ENCODE measurements around the gene ZNF555.

DNA sequence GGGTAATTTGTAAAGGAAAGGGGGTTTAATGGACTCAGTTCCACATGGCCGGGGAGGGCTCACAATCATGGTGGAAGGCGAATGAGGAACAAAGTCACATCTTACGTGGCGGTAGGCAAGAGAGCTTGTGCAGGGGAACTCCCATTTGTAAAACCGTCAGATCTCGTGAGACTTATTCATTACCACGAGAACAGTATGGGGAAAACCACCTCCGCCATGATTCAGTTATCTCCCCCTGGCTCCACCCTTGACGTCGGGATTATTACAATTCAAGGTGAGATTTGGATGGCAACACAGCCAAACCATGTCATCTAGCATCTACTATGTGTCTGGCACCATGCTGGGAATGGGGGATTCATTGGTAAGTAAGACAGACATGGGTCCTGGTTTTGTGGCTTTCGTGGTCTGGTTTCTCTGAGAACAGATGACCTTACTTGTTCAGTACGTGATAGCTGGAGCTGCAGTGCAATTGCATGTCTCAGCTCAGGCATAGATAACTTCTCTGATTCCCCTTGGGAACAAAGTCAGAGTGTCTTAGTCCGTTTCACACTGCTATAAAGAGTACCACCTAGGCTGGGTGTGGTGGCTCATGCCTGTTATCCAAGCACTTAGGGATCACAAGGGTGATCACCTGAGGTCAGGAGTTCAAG is 13.3 kb upstream of the ZNF555 start:
- TF ChIP-seq EP300 (IDR thresholded peaks at IDR 0.05; ENCODE audit: low read depth) = no peak
- TF ChIP-seq, protein P1, sequence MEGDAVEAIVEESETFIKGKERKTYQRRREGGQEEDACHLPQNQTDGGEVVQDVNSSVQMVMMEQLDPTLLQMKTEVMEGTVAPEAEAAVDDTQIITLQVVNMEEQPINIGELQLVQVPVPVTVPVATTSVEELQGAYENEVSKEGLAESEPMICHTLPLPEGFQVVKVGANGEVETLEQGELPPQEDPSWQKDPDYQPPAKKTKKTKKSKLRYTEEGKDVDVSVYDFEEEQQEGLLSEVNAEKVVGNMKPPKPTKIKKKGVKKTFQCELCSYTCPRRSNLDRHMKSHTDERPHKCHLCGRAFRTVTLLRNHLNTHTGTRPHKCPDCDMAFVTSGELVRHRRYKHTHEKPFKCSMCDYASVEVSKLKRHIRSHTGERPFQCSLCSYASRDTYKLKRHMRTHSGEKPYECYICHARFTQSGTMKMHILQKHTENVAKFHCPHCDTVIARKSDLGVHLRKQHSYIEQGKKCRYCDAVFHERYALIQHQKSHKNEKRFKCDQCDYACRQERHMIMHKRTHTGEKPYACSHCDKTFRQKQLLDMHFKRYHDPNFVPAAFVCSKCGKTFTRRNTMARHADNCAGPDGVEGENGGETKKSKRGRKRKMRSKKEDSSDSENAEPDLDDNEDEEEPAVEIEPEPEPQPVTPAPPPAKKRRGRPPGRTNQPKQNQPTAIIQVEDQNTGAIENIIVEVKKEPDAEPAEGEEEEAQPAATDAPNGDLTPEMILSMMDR (IDR thresholded peaks at IDR 0.05) = no peak

Data from transverse colon (tissue), 3 donors.